Left ventricle myocardium superior (tissue), 1 donor: ENCODE data around the gene PCP2. TPM values are rescaled to one million over a fixed set of nuclear protein-coding genes. Genes with fewer than 3 reads are reported as not detected.

ENCODE experiments used
- ATAC-seq: fragments of 200-7000 bp; cut with Tn5 transposase; one replicate; pipeline ENCODE4 v1.9.1; 2020; ENCODE audit warnings: mild to moderate bottlenecking, moderate library complexity
- DNase-seq: peaks from one replicate; pipeline ENCODE4 v3.0.0-alpha.2; 2020
- intact Hi-C: fragments of 100-400 bp; cut with micrococcal nuclease; formaldehyde crosslinking; loops from one replicate; pipeline ENCODE4 v1.11.0; 2022
- microRNA-seq: library from miRNA; unstranded; fragments of <30 nt; microRNA quantifications from one replicate; pipeline ENCODE4 v1.2.0, GENCODE V29; 2020; ENCODE audit warnings: borderline number of aligned reads
- total RNA-seq: library from RNA; stranded (reverse); fragmentation: NEBNext Ultra II Directional; extraction: Animal tissue kit (Norgen Biotek cat#: 25700); gene quantifications from one replicate; pipeline ENCODE4 v1.2.1, GENCODE V29; 2021
- donor health status: DM: no; HTN: yes; CAD: no; lungs with severe emphysema.

The PCP2 gene
- total RNA-seq, 1 donor from 2014 or later = 6.5 TPM

DNA sequence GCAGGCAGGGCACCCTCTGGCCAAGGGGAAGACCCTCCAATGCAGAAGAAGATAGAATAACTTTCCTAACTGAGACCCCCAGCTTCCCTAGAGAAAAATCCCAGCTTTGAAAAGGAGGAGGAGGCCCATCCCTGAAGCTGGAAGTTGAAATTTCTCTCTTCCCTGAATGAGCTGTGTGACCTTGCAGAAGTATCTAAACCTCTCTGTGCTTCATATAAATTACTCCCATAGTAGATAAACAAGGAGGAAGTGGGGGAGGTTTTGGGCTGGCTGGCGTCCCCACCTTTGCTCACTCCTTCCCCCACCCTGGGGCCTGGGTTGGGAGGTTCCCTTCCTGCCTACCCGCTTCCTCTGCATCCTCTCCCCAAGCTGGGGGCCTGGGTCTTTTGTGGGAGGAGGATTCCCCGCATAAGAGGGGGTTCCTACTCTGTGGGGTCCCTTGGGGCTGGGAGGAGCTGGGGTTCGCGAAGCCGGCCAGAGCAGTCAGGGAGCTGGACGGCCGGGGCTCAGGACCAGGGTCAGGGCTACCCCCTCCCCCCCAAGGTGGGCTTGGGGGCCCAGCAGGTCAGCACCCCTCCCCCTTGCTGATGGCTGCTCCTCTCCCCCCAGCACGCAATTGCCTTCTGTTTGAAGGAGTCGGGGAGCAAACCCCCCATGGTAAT, 26.2 kb downstream of the PCP2 start:
- DNase-seq (no peak), ATAC-seq (no peak)
- intact Hi-C loops = no loop called here

DNA sequence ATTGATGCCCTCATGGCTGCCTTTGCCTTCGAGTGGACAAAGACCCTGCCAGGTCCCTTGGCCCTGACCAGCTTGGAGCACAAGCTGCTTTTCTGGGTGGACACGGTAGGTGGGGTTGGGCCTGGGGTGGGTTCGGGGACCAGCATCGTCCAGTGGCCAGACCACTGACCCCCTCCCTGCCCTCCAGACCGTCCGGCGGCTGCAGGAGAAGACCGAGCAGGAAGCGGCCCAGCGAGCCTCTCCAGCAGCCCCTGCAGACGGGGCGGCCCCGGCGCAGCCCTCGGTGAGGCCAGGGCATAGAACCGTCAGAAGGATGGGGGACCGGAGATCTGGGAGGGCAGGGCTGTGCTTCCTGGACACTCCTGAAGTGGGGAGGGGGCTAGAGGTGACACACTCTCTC, 27.2 kb downstream of the PCP2 start:
- intact Hi-C loops = no loop called here
- DNase-seq = no peak
- ATAC-seq = no peak

DNA sequence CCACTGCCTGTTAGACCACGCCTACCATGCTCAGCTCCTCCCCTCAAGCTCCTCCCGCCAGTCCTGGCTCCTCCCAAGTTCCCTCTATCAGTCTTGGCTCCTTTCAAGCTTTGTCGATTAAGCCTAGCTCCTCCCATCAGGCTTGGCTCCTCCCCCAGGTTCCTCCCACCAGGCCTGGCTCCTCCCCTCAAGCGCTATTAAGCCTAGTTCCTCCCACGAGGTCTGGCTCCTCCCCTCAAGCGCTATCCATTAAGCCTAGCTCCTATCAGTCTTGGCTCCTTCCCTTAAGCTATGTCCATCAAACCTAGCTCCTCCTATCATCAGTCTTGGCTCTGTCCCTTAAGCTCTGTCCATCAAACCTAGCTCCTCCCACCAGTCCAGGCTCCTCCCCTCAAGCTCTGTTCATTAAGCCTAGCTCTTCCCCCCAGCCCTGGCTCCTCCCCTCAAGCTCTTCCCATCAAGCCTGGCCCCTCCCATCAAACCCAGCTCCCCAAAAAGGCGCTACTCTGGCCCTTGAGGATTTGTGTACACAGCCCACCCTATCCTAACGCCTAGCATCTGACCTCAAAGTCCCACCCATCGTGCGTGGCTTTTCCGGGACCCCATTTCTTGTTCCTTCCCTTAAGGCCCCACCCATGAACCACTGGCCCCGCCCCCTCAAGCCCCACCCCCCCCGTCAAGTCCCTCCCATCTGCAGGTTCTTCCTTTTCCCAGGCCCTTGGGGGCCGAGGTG, 27.9 kb downstream of the PCP2 start:
- intact Hi-C loops = no loop called here
- no peak for DNase-seq
- no peak for ATAC-seq

DNA sequence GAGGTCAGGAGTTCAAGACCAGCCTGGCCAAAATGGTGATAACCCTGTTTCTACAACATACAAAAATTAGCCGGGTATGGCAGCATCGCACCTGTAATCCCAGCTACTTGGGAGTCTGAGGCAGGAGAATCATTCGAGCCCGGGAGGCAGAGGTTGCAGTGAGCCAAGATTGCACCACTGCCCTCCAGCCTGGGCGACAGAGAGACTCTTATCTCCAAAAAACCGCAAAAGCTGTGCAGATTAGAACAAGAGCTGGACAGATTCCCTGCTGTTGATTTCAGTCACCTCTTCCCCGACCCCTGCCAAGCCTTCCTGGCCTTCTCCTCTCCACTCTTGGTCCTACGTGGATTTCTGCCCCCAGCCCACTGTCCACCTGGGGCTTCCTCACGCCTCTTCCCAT, 29.6 kb downstream of the PCP2 start:
- ATAC-seq = no peak
- intact Hi-C loops = no loop called here
- no peak for DNase-seq

DNA sequence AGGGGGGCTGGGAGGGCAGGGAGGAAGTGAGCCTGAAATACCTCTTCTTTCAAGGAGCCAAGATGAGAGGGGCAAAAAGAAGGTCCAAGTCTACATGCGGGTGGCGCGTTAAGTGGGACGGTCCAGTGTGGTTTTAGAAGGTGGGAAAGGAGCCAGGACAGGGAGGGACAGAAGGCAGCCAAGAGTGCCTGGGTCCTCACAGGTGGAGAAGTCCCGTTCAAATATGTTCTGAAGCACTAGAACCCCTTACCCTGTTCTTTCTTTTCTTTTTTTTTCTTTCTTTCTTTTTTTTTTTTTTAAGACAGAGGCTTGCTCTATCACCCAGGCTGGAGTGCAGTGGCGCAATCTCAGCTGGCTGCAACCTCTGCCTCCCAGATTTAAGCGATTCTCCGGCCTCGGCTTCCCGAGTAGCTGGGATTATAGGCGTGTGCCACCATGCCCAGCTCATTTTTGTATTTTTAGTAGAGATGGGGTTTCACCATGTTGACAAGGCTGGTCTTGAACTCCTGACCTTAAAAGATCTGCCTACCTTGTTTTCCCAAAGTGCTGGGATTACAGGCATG, 30.5 kb downstream of the PCP2 start:
- intact Hi-C loops = no loop called here
- ATAC-seq = no peak
- no peak for DNase-seq

DNA sequence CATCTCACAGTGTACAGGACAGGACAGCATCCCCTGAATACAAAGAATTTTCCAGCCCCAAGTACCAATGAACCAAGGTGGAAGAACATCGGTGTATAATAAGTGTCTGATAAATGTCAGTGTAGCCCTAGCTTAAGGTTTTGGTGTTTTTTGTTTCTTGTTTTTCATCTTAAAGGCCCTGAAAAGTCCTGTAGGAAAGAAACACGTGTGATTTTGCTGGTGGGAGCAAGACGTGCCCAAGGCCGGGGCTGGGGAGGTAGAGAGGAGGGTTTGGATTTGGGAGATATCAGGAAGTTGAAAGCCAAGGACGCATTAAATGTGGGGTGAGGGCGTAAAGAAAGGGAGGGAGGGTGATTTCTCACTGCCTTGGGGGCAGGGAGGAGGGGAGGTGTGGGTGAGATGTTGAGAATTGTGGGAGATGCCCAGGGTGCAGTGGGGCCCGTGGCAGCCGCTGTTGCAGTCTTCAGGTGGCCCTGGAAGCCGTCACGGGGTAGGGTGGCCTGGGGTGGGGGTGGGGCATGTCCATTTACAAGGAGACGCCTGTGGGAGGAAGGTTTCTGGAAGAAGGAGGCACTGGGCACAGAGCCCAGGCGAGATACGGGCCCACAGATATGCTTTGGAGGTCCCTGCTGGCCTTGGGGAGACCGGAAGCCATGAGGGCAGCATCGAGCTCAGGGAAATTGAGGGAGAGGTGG, 31.1 kb downstream of the PCP2 start:
- DNase-seq (no peak), ATAC-seq (no peak)
- intact Hi-C loops = no loop called here

DNA sequence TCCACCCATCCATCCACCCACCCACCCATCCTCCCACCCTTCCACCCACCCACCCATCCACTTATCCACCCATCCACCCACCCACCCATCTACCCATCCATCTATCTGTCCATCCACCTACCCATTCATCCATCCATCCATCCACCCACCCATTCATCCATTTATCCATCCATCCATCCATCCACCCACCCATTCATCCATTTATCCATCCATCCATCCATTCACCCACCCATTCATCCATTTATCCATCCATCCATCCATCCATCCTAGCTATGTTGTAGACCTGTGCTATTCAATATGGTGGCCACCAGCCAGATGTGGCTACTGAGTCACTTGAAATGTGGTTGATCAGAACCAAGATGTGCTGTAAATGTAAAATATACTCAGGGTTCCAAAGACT, 32.8 kb downstream of the PCP2 start:
- ATAC-seq (no peak), DNase-seq (no peak)
- intact Hi-C loops = no loop called here

DNA sequence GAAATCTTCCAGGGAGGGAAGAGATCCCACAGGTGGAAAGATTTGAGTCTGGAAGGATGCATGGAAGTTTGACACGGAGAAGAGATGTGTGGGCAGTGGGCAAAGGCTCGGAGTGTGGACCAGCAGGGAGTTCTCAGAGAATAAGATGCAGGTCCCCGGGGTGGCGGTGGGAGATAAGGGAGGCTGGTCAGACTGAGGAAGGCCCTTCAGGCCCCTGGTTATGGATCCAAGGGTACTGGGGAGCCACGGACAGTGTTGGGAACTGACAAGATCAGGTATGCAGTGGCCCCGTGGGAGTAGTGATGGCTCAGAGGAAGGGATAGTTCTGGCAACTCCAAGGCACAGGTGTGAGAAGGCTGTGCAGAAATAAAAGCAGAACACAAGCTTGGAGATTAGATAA, 35.3 kb downstream of the PCP2 start:
- no peak for ATAC-seq
- intact Hi-C loops = no loop called here
- DNase-seq = no peak

DNA sequence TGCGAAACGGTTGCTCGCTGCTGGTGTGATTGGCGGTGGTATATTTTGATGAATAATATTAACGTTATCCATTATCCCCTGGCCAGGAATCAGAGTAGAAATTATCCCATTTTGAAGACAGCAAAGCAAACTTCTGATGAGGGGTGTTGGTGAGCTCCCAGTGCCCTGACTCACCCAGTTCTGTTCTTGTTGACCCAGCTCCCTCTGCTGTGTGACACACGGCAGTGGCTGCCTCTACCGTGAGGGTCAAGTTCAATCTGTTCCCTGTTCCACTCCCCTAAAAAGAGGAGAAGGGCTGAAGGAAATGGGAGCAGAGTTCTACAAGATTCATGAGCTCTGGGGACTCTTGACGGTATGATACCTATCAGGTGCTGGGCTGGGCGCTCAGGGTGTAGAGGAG, 35.8 kb downstream of the PCP2 start:
- ATAC-seq (no peak), DNase-seq (no peak)
- intact Hi-C loops = no loop called here

DNA sequence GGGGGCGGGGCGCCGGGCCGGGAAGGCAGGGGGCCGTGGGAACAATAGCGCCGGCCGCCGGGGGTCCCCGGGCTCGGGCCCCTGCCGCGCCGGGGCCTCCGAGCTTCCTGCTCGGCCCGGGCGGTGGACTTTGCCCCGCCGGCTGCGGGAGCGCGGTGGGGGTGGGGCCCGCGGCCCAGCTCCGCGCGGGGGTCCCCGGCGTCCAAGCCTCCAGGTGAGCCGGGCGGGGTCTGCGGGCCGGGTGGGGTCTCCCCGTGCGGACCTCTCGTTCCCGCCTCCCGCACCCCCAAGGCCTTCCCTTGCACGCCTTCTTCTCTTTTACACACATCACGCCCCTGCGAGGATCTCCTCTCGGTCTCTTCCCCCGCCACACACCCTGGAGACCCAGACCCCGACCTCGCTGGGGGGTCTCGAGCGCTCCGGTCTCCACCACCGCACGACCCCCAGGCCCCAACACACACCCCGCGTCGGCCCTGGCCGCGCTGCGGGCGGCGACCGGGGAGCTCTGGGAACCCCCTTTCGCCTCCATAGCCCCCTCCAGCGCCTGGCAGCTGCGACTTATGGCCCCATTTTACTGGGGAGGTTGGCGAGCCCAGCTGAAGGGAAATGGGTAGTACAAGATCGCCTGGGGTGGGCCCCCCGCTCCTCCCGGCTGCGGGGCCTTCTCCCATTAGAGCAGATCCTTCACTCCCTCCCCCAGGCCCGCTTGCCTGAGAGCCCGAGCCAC, 37.1 kb downstream of the PCP2 start:
- ATAC-seq (no peak), DNase-seq (no peak)
- intact Hi-C loops = no loop called here

DNA sequence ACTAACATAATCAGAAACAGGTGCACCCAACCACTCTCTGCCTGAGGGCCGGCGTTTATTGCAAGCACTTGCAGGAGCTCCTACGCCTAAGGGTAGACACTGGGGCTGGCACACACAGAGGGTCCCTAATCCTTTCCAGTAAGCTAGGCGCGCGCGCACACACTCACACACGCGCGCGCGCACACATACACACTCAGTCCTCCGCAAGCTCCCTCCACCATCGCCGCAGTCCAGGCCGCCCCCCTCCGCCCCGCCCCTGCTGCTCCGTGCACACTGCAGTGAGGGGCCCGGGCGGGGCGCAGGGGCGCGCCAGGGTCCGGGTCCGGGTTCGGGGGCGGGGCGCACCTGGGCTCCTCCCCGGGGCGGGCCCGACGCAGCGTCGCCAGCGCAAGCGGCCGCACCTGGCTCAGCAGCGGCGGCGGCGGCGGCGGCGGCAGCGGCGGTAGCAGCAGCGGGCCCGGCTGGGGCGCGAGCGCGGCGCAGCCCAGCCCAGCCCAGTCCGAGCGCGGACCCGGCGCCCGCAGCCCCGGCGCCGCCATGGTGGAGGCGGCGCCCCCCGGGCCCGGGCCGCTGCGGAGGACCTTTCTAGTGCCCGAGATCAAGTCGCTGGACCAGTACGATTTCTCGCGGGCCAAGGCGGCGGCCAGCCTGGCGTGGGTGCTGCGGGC, 37.9 kb downstream of the PCP2 start, which contains the start of gene CAMSAP3:
CAMSAP3 (plus strand) TSS at position 398 of the 668 bp plus-strand sequence; CDS start at position 538, 140 bp downstream.
- peak; percentile 33 for DNase-seq
- intact Hi-C loops = no loop called here
- peak; percentile 72 for ATAC-seq

DNA sequence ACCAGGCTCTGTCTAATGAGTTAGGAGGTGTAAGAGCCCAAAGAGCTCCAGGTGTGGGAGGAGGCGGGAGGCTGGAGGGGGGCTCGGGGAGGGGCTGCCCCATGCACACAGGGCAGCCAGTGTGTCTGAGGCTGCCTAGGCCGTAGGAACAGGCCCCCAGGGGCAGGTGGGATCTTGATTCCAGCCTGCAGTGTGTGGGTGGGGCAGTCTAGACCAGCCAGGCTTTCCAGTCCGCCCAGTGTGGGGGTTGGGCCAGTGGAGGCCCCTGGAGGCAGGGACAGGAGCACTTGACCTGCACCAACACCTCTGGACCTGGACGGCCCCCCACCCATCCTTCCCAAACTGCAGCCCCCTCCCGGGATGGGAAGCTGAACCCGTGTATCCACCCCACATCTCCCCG, 43.3 kb downstream of the PCP2 start:
- ATAC-seq (no peak), DNase-seq (no peak)
- intact Hi-C loops = no loop called here

DNA sequence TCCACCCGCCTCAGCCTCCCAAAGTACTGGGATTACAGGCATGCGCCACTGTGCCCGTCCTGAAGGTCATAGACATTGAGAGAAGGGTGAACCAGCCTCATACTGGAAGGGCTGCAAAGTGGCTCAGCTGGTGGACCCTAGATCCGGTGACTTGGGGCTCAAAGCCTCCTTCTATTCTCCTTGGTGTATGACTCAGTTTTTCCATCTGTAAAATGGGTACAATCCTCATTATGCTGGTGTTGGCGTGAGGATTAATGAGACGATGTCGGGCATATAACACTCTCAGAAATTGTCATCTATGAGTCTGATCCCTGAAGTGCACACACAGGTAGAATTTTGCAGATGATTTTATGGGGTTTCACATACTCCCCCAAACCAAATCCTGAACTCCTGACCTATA, 43.7 kb downstream of the PCP2 start:
- no peak for ATAC-seq
- intact Hi-C loops = no loop called here

DNA sequence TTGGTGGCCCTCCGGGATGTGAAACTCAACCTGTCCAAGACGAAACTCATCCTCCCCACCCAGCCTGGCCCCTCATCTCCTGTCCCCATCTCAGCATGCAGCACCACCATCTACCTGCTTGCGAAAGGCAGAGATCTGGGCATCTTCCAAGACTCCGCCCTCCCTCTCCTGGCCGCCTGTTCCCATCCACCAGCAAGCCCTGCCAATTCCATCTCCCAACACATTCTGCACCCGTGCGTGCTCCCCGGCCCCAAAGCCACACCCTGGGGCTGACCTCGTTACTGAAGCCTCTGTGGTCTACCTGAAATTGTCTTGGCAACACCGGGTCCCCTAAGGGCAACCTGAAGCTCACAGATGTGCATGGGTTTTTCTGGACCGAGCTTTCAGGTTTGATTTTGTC, 51.1 kb downstream of the PCP2 start:
- intact Hi-C loops = no loop called here
- ATAC-seq (no peak), DNase-seq (no peak)

More for the DNA sequence above, 43.7 kb downstream of the PCP2 start:
- DNase-seq = no peak

Small RNA genes within 50 kb of the gene (microRNA-seq; reads per million reads assigned to microRNA genes)
- not detected for gene MIR6792

Other genes starting within 250 kb of the PCP2 start
- 0.84 TPM for gene PEX11G, start 144.7 kb downstream of the PCP2 start, total RNA-seq
- gene ZNF358, start 117.6 kb downstream of the PCP2 start, total RNA-seq = 101 TPM
- 18.5 TPM for gene MCOLN1, start 111.1 kb downstream of the PCP2 start, total RNA-seq
- 55.6 TPM for gene PNPLA6, start 98.0 kb downstream of the PCP2 start, total RNA-seq
- 2.6 TPM for gene CAMSAP3, start 37.9 kb downstream of the PCP2 start, total RNA-seq
- gene XAB2, start 4.2 kb downstream of the PCP2 start, total RNA-seq = 27.5 TPM
- 206 TPM for gene PET100, start 3.9 kb downstream of the PCP2 start, total RNA-seq
- 9.7 TPM for gene STXBP2, start 3.4 kb upstream of the PCP2 start, total RNA-seq
- gene RETN, start 35.3 kb upstream of the PCP2 start, total RNA-seq = not detected
- 0.72 TPM for gene MCEMP1, start 43.4 kb upstream of the PCP2 start, total RNA-seq
- 111 TPM for gene TRAPPC5, start 47.1 kb upstream of the PCP2 start, total RNA-seq
- 0.17 TPM for gene FCER2, start 68.4 kb upstream of the PCP2 start, total RNA-seq
- 0.42 TPM for gene CLEC4G, start 98.4 kb upstream of the PCP2 start, total RNA-seq
- gene CD209, start 113.8 kb upstream of the PCP2 start, total RNA-seq = 10.0 TPM
- gene CLEC4M, start 129.5 kb upstream of the PCP2 start, total RNA-seq = not detected
- 23.5 TPM for gene EVI5L, start 196.5 kb upstream of the PCP2 start, total RNA-seq
- gene PRR36, start 240.7 kb upstream of the PCP2 start, total RNA-seq = 0.15 TPM